DMS153 treated with DMSO at 0.1 percent for 48 hours (cell line): ENCODE data around the gene GHR.

Experiments
- DNase-seq: peaks from one replicate; lab custom pipeline; 2025; ENCODE audit not compliant: unreplicated experiment; lab: John Stamatoyannopoulos, UW

The GHR gene

DNA sequence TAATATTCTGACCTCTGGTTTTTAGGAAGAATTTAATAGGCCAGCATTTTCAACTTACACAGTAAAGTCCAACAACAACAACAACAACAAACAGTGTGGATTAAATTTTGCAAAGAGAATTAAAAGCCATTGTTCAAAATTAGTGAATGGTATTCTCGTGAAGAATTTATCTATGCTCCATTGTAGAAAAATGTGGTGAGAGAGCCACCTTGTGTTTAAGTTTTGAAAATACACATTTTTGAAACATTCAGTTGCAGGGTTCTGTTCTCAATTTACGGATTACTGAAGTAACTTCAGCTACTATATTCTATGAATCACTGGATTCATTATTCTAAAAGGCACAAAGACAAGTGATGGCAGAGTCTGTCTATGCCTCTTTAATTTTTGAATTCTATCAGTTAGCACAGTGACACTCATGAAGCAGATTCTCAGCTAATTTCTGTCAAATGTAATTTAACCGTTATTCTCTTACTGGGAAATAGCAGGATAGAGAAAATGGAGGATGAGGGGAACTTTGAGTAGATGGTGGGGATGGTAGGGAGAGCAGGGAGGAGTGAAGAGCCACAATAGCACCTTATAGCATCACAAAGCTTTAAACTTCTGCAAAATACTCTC, 344.4 kb downstream of the GHR start:
- peak; percentile 60 for DNase-seq

DNA sequence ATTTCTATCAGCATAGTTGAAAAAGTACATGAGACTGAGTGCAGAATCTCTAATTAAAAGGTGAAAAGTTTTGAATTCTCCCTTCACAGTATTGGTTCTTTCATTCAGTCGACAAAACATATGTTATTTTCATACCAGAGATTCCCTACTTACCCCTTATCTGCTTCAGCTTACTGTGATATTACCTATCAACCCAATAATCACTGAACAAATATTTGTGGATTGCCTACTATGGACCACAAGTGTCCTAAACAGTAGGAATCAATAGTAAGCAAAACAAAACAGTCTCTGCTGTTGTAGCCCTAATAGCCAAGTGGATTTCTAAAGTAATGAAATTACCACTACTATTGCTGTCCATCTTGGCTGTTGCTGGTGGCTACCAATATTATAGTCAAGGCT, 344.9 kb downstream of the GHR start:
- no peak for DNase-seq

DNA sequence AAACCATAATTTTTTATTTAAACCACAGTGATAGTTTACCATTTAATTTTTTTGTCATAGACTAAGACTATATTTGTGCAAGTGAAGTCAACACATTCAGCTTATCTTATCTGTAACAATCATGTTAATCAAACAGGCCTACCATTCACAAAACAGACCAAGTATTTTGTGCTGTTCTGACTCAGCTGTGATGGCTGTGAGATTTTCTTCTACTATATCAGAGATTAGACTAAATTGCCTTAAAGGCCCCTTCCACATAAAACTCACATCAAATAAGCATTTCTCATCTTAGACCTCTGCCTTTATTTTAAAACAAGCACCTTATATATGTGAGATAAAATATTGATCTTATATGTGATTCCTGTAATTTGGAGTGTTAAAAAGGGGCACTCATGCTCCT, 346.8 kb downstream of the GHR start:
- no peak for DNase-seq
